ENCODE measurements around the gene CFD.
A peak's percentile ranks its signal among the peaks of the same experiment; 100 is the strongest.
"Not testable (repeated sequence)": the region's sequence is repeated elsewhere in the genome, so short reads cannot be mapped to it uniquely, and the experiment has no call there.

Gene CFD

GRCh38 chr19:872266-872951 is 12.9 kb downstream of the CFD start:
- no peak for DNase-seq

DNA sequence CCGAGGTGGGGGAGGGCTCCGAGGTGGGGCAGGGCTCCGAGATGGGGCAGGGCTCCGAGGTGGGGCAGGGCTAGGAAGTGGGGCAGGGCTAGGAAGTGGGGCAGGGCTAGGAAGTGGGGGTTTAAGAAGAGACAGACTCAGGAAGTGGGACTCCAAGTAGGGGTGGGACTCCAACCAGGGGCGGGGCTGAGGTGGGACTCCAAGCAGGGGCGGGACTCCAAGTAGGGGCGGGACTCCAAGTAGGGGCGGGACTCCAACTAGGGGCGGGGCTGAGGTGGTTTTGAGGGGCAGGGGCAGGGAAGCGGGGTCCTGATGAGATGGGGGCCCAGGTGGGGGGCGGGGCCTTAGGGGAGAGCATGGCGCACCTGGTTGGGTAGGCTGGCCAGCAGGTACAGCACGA is 13.6 kb downstream of the CFD start:
- no peak for DNase-seq

- no peak for DNase-seq
Measured at GRCh38 chr19:873561-874041, 14.1 kb downstream of the CFD start.

- no peak for DNase-seq
Measured at GRCh38 chr19:875265-875879, 15.9 kb downstream of the CFD start.

GRCh38 chr19:876089-876488 is 16.6 kb downstream of the CFD start:
- DNase-seq, result no peak

DNA sequence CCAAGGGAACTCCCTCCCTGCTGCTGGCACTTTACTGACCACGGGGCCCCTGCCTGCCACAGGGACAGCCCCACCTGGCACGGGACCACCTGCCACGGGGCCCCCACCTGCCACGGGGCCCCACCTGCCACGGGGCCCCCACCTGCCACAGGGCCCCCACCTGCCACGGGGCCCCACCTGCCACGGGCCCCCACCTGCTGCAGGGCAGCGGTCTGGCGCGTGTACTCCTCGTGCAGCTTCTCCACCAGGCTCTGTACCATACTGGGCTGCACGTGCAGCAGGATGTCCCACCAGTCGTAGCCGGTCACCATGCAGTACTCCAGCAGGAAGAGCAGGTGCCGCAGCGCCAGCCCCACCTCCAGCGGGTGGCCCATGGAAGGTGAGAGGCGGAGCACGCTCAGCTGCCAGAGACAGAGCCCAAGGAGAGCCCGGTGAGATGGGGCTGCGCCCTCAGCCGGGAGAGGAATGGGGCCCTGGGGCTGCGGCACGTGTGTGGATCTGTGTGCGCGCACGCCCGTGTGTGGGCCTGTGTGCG is 17.4 kb downstream of the CFD start:
- DNase-seq, result no peak

DNA sequence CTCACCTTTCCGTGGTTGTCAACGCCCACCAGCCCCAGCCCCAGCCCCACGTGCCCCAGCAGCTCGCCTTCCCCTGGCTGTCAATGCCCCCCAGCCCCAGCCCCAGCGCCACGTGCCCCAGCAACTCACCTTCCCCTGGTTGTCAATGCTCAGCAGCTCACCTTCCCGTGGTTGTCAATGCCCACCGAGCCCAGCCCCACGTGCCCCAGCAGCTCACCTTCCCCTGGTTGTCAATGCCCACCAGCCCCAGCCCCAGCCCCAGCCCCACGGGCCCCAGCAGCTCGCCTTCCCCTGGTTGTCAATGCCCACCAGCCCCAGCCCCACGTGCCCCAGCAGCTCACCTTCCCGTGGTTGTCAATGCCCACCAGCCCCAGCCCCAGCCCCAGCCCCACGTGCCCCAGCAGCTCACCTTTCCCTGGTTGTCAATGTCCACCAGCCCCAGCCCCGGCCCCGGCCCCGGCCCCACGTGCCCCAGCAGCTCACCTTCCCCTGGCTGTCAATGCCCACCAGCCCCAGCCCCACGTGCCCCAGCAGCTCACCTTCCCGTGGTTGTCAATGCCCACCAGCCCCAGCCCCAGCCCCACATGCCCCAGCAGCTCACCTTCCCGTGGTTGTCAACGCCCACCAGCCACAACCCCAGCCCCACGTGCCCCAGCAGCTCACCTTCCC is 18.7 kb downstream of the CFD start:
- DNase-seq, result not testable (repeated sequence)

GRCh38 chr19:878751-879561 is 19.5 kb downstream of the CFD start:
- DNase-seq, result not testable (repeated sequence)

- DNase-seq, result no peak
Measured at GRCh38 chr19:879711-880438, 20.4 kb downstream of the CFD start.

GRCh38 chr19:881385-882071 is 22.1 kb downstream of the CFD start:
- no peak for DNase-seq

DNA sequence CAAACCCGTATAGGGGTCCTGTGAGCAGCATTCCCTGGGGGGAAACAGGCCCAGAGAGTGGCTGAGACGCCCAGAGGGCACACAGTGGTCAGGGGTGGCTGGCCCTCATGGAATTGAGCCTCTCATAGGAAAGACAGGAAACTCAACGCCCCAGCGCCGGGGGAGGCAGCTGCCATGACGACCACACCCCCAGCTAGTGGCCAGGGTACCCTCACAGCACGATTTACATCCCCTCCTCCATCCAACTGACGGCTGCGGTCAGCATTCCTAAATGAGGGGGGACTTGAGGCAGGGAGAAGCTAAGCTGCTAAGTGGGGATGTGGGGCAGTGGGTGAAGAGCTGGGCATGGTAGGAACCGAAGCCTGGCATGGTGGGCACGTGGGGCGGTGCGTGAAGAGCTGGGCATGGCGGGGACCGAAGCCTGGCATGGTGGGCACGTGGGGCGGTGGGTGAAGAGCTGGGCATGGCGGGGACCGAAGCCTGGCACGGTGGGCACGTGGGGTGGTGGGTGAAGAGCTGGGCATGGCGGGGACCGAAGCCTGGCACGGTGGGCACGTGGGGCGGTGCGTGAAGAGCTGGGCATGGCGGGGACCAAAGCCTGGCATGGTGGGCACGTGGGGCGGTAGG is 23.5 kb downstream of the CFD start:
- no peak for DNase-seq

DNA sequence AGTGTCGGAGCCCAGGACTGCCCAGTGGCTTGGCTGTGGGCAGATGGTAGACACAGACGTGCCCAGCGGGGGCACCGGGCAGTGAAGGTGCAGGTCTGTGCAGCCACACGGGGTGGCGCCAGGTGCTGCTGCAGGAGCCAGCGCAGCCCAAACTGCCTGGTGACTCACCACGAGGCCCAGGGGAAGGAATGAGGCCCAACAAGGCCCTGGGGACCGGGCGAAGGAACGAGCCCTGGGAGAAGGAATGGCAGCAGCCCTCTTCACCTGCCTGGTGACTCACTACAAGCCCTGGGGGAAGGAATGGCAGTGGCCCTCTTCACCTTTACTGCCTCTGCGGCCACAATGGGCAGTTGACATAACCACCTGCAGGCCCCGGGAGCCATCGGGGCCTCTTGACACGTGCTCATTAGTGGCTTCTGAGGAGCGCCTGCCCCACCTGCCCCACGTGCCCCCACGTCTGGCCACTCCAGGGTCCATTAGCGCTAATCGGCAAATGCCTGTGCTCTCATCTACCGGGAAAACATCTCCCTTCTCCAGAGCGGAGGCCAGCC is 24.3 kb downstream of the CFD start:
- peak in 1 of 2 experiments; percentile 5 for DNase-seq

- DNase-seq, result no peak
Measured at GRCh38 chr19:884420-885211, 25.2 kb downstream of the CFD start.

GRCh38 chr19:885536-886224 is 26.2 kb downstream of the CFD start:
- no peak for DNase-seq

DNA sequence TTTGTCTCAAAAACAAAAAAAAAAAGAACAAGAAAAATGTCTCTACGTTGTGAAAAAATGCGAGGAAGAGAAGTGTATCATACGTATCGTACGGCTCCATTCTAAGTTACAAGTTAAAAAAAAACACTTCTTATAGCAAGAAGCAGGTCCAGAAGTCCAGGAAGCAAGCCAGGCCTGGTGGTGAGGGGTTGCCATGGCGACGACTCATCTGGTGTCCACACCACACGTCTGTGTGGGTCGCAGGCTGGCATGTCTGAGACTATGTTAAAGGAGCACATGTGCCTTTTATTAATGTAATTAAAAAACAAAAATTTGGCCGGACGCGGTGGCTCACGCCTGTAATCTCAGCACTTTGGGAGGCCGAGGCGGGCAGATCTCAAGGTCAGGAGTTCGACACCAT is 27.6 kb downstream of the CFD start:
- no peak for DNase-seq

GRCh38 chr19:887599-887998 is 28.1 kb downstream of the CFD start:
- no peak for DNase-seq

GRCh38 chr19:888581-889385 is 29.3 kb downstream of the CFD start:
- no peak for DNase-seq

DNA sequence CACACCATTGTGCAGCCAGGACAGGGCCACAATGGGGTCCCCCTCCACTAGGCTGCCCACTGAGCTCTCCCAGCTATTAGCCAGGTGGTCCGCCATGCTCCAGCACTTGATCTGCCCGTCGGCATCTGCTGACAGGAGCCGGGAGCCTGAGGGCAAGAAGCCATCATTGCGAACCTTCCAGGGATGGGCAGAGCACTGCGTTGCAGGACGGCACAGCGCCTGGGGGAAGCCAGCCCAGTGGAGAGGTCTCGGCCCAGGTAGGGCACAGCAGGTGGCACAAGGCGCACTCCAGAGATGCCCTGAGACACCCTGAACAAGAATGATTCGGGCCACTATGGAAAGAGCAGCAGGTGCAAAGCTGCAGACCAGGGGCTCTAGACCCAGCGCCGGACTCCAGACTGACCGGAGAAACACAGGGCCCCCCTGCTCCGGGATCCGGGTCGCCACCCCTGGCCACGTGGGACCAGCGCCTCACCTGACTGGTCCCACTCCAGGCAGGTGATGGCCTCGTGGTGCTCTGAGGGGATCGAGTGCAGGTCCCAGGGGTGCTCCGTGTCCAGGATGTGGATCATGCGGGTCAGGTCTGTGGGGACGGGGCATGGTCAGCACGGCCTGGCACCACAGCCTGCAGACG is 30.3 kb downstream of the CFD start:
- DNase-seq, result no peak

Data from cerebellar nuclear complex (tissue), 1 donor.